ENCODE results near the gene PSMD3.

Gene PSMD3

DNA sequence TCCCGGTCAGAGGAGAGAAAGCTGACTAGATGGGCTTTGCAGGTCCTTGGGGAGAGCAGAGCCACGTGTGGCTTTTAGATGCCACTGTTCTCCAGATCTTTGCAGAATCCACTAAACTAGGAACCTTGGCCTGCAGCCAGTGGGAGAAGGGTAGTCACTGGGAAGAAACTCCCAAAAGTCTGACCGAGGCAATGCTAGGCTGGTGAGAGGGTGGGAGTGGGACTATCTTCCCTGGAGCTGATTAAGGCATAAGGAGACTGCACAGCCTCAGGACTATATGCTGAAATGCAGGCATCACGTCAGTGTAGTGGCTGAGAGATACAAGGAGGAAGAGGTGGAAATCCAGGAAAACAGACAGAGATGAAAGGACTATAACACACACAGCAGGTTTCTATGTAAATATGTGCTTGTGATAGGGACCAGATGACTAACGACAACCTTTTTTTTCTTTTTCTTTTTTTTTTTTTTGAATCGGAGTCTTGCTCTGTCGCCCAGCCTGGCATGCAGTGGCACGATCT, 20.0 kb upstream of the PSMD3 start:
- DNase-seq (ENCODE audit: low spot score), result no peak

DNA sequence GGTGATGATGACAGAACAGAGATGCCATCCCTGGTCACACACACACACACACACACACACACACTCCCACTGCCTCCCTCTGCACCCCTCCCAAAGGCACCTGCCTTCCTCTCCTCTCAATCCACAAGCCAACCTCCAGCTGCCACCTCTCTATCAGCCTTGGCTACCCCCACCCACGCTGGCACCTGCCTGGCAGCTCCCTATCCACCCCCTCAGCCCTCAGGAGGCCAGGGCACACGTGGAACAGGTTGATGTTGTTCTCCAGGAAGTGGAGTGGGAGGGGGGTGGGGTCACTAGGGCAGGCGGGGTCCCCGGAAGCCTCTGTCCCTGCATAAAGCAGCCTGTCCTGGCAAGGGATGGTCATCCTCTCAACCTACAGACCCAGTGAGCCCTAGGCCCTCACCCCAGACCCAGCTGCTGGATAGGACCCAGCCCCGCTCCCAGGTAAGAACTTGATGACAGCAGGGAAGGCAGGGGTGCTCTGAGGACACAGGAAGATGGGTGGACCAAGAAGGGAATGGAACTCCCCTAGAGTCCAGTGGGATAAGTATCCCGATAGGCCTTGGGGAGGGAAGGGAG, 17.9 kb upstream of the PSMD3 start, which contains the start of gene GSDMA:
Gene GSDMA, plus strand, starts transcription at position 363 of the 579 bp plus-strand sequence. CDS start 2,684 bp downstream, outside the sequence.
- DNase-seq (ENCODE audit: low spot score), result no peak

DNA sequence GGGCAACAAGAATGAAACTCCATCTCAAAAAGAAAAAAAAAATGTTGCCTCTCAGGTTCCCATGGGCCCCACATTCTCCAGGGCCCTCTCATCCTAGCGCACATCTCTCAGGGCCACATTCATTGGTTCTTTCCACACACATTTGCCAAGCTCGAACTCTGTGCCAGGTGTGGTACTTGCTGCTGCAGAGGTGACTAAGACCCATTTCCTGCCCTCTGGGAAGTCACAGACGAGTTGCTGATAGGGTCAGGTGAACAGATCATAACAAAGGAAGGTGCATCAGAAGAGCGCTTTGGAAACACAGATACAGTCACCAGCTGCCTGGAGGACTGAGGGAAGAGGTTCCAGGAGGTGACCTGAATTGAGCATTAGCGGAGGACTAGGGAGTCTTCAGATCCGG, 16.8 kb upstream of the PSMD3 start:
- DNase-seq (ENCODE audit: low spot score), result no peak

DNA sequence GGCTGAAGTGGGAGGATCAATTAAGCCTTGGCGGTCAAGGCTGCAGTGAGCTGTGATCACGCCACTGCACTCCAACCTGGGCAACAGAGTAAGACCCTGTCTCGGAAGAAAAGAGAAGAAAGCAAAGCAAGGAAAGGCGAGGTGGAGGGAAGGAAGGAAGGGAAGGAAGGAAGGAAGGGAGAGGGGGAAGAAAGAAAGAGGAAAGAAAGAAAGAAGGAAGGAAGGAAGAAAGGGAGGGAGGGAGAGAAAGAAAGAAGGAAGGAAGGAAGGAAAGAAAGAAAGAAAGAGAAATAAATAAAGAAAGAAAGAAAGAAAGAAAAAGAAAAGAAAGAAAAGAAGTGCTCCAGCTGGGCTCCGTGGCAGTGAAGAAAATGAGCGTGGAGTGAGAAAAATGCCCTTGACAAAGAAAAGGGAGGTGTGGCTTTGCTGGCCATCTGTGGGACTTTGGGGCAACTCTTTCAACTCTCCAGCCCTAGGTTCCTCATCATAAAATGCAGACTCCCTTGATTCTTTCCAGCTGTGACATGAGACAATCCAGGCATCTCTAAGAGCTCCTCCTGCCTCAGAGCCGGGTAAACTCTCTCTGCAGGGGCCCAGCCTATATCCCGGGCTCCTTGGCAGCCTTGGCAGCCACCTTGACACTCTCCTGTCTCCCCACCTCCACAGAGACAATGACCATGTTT, 15.4 kb upstream of the PSMD3 start:
- no peak for DNase-seq (ENCODE audit: low spot score)

DNA sequence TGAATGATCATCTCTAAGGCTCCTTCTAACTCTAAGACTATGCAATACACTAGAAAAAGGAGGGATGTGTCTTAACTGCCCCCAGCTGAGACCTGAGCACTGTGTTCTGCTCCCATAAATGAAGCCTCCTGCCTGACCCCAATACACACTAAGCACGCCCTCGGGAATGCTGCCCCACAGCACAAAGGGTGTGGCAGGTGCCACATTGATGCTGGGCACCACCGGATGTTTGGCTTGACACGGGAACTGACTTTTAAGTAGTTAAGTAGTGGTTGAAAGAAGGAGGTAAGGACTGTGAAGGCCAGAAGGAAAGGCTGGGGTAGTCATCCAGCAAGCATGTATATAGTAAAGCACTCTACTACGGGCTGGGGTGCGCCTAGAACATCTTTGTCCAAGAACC, 13.8 kb upstream of the PSMD3 start:
- no peak for DNase-seq (ENCODE audit: low spot score)

DNA sequence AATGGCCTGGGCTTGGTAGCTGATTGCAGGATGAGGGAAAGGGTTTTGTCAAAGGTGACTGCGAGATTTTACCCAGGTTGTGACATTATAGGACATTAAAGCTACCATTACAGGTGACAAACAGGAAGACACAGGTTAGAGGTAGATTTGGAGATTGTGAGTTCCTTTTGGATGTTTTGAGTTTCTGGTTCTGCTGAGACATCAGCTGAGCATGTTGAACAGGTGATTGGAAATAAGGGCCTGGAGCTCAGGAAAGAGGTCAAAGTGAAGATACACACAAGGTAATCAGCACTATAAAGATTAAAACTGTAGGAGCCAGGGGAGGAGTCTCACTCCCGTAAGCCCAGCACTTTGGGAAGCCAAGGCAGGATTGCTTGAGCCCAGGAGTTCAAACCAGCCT, 11.8 kb upstream of the PSMD3 start:
- DNase-seq (ENCODE audit: low spot score), result no peak

DNA sequence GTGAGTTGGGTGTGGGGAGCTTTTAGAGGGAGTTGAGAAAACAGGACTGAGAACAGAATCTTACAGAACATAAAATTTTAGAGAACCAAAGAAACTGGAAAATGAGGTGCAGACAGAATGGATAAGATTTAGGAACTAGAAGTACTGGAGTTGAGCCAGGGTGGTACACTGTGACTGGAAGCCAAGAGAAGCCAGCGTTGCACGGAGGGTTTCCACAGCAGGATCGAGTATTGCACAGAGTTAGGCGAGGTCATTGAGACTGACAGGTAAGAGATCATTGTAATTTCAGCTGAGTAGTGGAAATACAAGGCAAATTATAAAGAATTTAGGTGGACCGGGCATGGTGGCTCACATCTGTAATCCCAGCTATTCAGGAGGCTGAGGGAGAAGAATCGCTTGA, 11.2 kb upstream of the PSMD3 start:
- DNase-seq (ENCODE audit: low spot score), result no peak

DNA sequence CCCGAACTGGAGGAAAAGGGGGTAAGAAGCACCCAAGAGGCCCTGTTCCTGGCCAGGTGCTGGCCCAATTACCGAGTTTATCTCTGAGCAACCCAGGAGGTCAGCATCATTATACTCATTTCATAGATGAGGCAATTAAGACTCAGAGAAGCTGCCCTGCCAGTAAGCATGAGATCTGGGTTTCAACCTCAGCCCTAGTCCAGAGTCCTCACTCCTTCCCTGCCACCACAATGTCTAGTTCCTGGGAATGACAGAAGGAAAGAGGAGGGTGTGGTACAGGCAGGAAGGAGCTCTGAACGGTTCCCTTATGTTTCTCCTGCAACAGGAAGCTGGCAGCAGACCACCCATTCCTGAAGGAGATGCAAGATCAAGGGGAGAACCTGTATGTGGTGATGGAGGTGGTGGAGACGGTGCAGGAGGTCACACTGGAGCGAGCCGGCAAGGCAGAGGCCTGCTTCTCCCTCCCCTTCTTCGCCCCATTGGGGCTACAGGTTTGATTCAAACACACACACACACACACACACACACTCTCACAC, 10.4 kb upstream of the PSMD3 start:
- no peak for DNase-seq (ENCODE audit: low spot score)

DNA sequence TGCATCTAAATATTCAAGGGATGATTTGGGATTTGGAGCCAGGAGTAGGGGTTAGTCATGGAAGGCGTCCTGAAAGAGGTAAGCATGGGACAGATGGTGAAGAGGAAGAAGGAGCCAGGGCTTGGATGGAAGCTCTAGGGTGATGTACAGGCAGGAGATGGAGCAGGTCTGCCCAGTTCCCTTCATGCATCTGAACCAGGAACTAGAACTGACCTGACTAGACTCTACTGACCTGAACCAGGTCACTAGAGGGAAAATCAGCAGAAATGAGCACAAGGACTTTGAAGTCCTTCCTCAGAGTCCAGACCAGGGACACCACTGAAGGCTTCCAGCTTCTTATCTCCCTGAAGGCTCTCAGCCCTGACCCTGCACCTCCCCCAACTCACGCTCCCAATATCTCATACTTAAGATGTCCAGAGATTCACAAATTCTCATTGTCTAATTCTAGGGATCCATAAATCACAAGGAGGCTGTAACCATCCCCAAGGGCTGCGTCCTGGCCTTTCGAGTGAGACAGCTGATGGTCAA, 9.5 kb upstream of the PSMD3 start:
- no peak for DNase-seq (ENCODE audit: low spot score)

DNA sequence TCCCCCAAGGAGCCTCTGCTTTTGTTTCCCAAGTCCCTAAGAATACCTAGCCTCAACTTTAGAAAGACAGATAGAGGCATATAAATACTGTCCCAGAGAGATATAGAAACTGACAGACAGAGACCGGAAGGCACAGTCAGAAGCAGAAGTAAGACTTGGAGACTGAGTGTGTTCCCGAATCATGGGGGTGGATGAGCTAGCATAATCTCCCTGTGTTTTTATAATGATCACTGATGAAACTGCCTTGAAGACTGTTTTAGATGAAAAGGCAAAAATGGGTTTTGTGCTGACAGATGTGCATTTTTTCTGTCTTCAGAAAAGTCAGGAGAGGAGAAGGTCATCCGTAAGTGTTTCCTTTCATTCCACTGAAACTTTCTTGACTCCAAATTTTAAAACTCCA, 8.3 kb upstream of the PSMD3 start:
- DNase-seq (ENCODE audit: low spot score), result no peak

DNA sequence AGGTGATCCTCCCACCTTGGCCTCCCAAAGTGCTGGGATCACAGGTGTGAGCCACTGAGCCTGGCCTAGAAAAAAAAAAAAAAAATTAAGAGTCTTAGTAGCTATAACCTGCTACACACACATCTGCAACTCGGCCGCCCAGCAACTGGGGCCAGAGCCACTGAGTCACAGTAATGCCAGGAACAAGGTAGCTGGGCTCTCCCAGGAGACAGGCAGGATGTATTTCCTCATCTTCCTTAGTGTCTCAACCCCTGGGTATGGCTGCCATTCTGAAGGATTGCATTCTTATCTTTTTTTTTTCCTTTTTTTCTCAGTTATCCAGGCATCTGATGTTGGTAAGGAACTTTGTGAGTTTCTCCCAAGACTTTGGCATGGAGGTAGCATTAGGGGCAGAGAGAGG, 7.1 kb upstream of the PSMD3 start:
- no peak for DNase-seq (ENCODE audit: low spot score)

DNA sequence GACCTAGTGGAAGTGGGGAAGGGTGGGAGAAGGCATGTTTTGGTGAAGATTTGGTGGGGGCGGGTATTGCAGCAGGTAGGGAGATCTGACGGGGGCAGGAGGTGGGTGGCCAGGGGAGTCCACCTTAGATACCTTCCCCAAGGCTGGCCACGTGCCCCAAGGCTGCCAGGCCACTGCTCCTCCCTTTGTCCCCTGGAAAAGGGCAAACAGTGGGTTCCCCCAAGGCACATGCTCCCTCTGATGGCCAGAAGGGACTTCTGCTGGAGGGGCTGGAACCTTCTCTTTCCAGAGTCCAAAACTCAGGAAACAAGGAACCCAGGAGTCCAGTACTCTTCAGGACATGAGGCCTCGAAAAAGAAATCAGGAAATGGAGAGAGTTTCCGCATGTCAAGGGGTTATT, 6.2 kb upstream of the PSMD3 start:
- DNase-seq (ENCODE audit: low spot score), result no peak

DNA sequence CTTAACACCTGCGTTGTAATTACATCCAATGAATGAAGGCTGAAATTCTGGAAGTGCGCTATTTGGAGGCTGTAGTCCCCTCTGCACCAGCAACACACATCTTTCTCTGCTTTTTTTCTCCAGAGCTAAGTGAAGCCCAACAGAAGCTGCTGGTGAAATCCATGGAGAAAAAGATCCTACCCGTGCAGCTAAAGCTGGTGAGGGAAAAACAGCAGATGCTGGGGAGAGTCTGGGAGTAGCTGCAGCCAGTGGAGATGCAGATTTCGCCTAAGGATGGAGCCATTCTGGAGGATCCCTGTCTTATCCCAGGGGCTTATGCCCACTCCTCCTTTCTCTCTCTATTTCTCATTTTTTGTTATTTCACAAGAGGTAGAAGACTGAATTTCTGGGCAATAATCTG, 4.8 kb upstream of the PSMD3 start:
- no peak for DNase-seq (ENCODE audit: low spot score)

DNA sequence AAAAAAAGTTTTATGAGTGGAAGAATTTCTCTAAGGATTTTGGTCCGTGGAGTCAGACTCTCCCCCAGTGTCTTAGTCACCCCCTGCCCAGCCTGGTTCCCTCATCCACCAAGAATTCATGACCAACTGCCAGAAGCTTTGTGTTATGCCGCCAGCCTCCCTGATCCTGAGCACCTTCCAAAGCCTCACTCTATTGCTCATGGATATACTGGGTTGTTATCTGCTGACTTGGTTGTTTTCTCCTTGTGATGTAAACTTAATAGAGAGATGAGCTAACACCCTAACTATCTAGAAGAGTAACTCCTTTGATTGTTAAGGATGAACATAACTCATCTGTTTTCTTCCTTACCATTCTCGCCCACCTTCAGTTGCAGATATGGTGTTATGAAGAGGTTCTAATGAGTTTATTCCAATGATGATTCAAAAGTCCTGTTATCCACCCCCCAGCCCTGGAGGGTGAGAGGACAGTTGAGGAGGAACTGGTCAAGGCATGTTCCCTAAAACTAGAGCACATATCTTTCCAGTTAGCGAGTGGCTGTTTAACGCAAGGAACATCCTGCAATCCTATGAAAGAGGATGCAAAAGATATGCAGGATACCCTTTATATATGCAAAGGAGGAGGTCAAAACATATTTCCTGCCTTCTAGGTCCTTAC, 1.5 kb upstream of the PSMD3 start:
- DNase-seq (ENCODE audit: low spot score), result no peak

DNA sequence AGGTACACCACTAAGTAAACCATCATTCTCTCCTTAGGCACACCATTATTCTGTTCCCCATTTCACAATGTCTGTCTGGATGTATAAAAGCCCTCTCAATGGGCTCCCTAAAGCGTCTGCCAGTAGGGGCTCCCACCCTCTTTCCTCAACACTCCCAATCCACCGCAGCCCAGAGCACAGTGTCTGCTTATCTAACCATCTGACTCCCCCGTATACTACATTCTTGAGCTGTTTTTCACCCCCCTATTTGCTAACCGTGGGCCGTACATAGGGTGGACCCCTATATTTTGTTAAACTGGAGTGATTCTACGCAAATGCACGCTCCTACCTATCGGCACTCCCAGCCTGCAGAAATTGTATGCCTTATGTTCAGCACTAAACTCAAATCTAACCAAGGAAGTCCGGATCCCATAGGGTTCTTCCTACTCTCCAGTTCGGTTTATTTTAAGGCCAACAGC, 685 bp upstream of the PSMD3 start:
- DNase-seq (ENCODE audit: low spot score), result no peak

DNA sequence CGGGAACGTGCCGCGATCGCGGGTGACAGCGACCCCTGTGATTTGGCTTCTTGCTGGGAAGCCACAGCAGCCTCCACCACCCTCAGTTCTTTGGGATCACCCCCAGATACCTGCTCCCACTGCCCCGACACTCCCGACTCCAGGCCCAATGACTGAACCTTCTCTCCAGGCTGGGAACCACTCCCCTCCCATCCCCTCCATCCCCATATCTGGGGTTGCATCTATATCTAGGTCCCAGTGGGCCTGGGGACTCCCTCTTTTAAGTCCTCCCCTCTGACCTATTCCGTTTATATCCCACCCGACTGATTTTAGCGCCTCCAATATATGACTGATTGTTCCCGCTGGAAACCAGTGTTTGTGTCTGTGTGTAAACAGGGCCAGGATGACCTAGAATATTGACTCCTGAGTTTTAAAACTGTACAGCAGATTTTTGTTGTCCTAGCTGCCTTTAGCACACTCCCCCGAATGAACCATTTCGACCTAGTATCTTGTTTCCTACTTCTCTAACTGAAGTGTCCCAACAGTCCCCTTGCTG, 667 bp downstream of the PSMD3 start:
- no peak for DNase-seq (ENCODE audit: low spot score)

DNA sequence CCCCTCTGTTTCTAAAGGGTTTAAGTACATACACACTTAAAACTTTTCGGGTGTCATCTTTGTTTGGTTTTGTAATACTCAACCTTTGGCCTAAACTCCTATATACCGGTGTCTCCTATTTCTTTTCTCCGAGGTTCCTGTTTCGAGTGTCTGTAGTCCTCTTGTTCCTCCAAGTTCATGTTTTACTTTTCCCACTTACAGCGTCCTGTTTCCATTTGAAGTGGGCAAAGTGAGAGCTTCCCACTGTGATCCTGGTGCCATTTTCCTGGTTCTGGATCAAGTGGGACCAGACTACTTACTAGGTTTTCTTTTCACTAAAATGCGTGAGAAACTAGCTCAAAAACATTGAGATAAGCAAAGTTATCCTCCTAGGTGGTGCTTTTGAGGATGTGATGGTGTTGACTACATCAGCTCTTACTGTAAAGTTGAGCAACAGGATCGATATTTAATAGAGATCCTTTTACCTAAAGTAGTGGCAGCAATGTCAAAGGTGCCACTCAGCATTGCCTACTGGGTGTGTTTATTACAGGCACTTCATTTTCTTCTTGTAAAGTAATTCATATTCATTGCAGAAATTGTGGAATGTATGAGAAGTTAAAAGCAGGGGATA, 1.3 kb downstream of the PSMD3 start:
- no peak for DNase-seq (ENCODE audit: low spot score)

DNA sequence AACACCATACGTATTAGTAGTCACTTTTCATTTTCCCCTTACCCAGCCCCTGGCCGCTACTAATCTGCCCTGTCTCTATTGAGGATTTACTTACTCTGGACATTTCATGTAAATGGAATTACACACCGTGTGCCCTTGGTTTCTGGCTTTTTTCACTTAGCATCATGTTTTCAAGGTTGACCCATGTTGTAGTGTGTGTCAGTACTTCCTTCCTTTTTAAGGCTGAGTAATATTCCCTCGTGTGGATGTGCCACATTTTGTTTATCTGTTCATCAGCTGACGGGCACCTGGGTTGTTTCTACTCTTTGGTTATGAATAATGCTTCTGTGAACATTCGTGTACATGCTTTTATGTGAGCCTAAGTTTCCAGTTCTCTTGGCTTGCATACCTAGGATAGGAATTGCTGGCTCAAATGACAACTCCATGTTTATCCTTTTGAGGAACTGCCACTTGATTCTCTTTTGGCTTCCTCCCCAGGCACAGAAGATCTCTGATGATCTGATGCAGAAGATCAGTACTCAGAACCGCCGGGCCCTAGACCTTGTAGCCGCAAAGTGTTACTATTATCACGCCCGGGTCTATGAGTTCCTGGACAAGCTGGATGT, 7.7 kb downstream of the PSMD3 start:
- no peak for DNase-seq (ENCODE audit: low spot score)

DNA sequence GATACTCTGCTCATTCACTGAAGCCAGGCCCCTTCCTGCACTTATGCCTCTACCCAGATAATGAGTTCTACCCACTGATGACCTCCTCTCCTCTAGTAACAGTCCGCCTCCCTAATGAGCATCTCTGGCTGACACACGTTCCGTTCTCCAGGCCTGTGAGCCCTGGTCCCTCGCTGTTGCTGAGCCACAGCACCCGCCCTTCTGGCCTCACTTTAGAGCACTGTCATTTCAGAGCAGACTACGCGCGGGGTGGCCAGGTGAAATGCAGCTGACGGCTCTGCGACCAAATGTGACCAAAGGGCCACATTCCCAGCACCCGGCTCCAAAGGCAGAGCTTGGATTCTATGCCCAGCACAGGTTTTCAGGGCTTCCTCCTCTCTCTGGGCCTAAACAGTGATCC, 13.8 kb downstream of the PSMD3 start:
- no peak for DNase-seq (ENCODE audit: low spot score)

DNA sequence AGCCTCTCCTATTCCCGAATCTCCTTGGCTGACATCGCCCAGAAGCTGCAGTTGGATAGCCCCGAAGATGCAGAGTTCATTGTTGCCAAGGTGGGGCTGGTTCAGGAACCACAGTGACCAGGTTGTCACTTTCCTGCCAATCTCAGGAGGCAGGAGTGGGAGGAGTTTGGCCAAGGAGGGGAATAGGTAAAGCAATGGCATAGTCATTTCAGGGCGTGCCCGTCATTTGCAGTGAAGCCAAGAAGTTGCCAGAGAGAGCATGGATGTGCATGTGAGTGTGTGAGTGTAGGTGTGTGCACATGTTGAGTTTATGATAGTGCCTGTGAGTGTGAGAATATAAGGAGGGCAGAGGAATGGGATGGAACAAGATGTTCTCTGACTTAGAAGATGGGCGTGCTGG, 14.8 kb downstream of the PSMD3 start:
- no peak for DNase-seq (ENCODE audit: low spot score)

DNA sequence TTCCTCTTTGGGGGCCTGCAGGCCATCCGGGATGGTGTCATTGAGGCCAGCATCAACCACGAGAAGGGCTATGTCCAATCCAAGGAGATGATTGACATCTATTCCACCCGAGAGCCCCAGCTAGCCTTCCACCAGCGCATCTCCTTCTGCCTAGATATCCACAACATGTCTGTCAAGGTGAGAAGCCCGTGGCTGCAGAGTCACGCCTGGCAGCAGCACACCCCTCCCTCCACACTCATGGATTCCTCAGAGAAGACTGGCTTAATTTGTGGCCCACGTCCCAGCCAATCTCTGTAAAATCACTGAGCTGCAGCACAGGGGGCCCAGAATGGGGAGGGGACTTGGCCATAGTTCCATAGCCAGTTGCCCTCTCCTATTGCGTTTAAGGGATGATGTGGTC, 15.6 kb downstream of the PSMD3 start:
- no peak for DNase-seq (ENCODE audit: low spot score)

DNA sequence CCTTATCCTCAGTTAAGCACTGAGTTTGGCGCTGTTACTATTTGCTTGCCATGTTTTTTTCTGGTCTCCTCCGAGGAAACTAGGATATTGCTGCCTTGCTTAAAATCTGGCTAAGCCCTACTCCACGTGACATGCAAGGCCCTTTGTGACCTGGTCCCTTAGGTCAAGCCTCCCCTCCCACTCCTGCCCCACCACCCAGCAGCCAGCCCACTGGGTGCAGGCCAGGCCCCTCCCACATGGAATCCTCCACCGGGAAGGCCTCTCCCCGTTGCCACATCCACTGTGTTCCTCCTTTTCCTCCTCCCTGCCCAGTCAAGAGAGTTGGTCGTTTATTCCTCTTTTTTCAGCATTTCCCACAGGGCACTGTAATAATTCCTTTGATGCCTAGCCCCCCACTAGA, 16.2 kb downstream of the PSMD3 start:
- DNase-seq (ENCODE audit: low spot score), result no peak

Data from activated CD4-positive, alpha-beta T cell treated with anti-CD3 and anti-CD28 coated beads, Interleukin-2, Interleukin-4, amounts not matched to agents 100 ng/mL and 50 ng/mL, durations not matched to agents 16 hours and 8 hours (primary cell).